ENCODE measurements around the gene SEMA3E. TPM values are rescaled to one million over a fixed set of nuclear protein-coding genes. Genes with fewer than 3 reads are reported as not detected.
"Not testable (repeated sequence)": the region's sequence is repeated elsewhere in the genome, so short reads cannot be mapped to it uniquely, and the experiment has no call there.

SEMA3E gene
- total and polyA plus RNA-seq, 7 donors = under 0.01 to 16.3 (median 7.8) TPM

- no peak overlapping the region for H3K4me3 ChIP-seq
- DNase-seq = no peak
- no peak for TF ChIP-seq POLR2AphosphoS5 (IDR thresholded peaks at IDR 0.05)
- TF ChIP-seq POLR2A (IDR thresholded peaks at IDR 0.05) = no peak
- TF ChIP-seq CTCF (IDR thresholded peaks at IDR 0.05) = no peak
- TF ChIP-seq EP300 (IDR thresholded peaks at IDR 0.05) = no peak
- WGBS, 2 donors = 72 to 76% methylated on average over 4 of the region's 4 CpGs
- intact Hi-C loops (cut with DNase I) = no loop called here
- H3K36me3 ChIP-seq = no peaks in the 10 kb centered on the region
- peaks cover 0 to 3% (median 0%) of the 10 kb centered on the region in 4 donors for H3K9me3 ChIP-seq
- no peaks in the 10 kb centered on the region for H3K4me1 ChIP-seq
- no peaks in the 10 kb centered on the region for H3K27me3 ChIP-seq
- no peak overlapping the region for H3K27ac ChIP-seq
Measured at GRCh38 chr7:83439026-83439425, 209.9 kb downstream of the SEMA3E start.

GRCh38 chr7:83430289-83430688 lies 218.7 kb downstream of the SEMA3E start:
- H3K36me3 ChIP-seq; H3K9me3 ChIP-seq; DNase-seq; intact Hi-C loops (cut with DNase I); H3K27me3 ChIP-seq; H3K27ac ChIP-seq; H3K4me3 ChIP-seq; H3K4me1 ChIP-seq: not testable (repeated sequence)
- 92 to 94% methylated on average over 5 of the region's 5 CpGs for WGBS, 2 donors

- Histone ChIP-seq H3K4me1 (no peaks in the 10 kb centered on the region), H3K27ac (no peak overlapping the region), H3K36me3 (no peaks in the 10 kb centered on the region), H3K27me3 (no peaks in the 10 kb centered on the region), H3K9me3 (no peaks in the 10 kb centered on the region), H3K4me3 (no peak overlapping the region)
- intact Hi-C loops (cut with DNase I) = no loop called here
- TF ChIP-seq POLR2AphosphoS5 (IDR thresholded peaks at IDR 0.05) = no peak
- TF ChIP-seq CTCF (IDR thresholded peaks at IDR 0.05) = no peak
- no peak for TF ChIP-seq POLR2A (IDR thresholded peaks at IDR 0.05)
- no peak for DNase-seq
- WGBS, 2 donors = 22 to 27% methylated on average over 2 of the region's 2 CpGs
Measured at GRCh38 chr7:83429493-83429892, 219.4 kb downstream of the SEMA3E start.

GRCh38 chr7:83427884-83428283 lies 221.1 kb downstream of the SEMA3E start:
- Histone ChIP-seq H3K9me3 (no peaks in the 10 kb centered on the region), H3K4me1 (no peaks in the 10 kb centered on the region), H3K36me3 (no peaks in the 10 kb centered on the region), H3K27ac (no peak overlapping the region), H3K27me3 (no peaks in the 10 kb centered on the region), H3K4me3 (no peak overlapping the region)
- DNase-seq = no peak
- TF ChIP-seq CTCF (IDR thresholded peaks at IDR 0.05) (no peak), POLR2AphosphoS5 (IDR thresholded peaks at IDR 0.05) (no peak), POLR2A (IDR thresholded peaks at IDR 0.05) (no peak), EP300 (IDR thresholded peaks at IDR 0.05) (no peak)
- WGBS, 2 donors = 42 to 62% methylated on average over 1 of the region's 1 CpG
- intact Hi-C loops (cut with DNase I) = no loop called here

- H3K27ac ChIP-seq = no peak overlapping the region
- no peaks in the 10 kb centered on the region for H3K4me1 ChIP-seq
- no peak overlapping the region for H3K4me3 ChIP-seq
- 72 to 73% methylated on average over 3 of the region's 3 CpGs for WGBS, 2 donors
- H3K9me3 ChIP-seq = no peaks in the 10 kb centered on the region
- H3K27me3 ChIP-seq = no peaks in the 10 kb centered on the region
- intact Hi-C loops (cut with DNase I) = no loop called here
- no peaks in the 10 kb centered on the region for H3K36me3 ChIP-seq
- no peak for DNase-seq
- TF ChIP-seq POLR2AphosphoS5 (IDR thresholded peaks at IDR 0.05) (no peak), CTCF (IDR thresholded peaks at IDR 0.05) (no peak), EP300 (IDR thresholded peaks at IDR 0.05) (no peak), POLR2A (IDR thresholded peaks at IDR 0.05) (no peak)
Measured at GRCh38 chr7:83426325-83426724, 222.6 kb downstream of the SEMA3E start.
